DMS79 (cell line): Measurements from ENCODE around the gene UNC79.
"Not testable (repeated sequence)": the region's sequence is repeated elsewhere in the genome, so short reads cannot be mapped to it uniquely, and the experiment has no call there.

Source experiments
- DNase-seq: peaks from one replicate; lab custom pipeline; 2025; lab: John Stamatoyannopoulos, UW

Gene UNC79

GRCh38 chr14:93430315-93431035, at the start of gene UNC79:
Gene UNC79 (plus strand): TSS chr14:93430939. CDS start chr14:93431030, 91 bp downstream.
- DNase-seq, result peak; percentile 89

GRCh38 chr14:93381644-93382043, 49.1 kb upstream of the UNC79 start:
- no peak for DNase-seq

GRCh38 chr14:93384256-93384655, 46.5 kb upstream of the UNC79 start:
- DNase-seq, result not testable (repeated sequence)

GRCh38 chr14:93395231-93395630, 35.5 kb upstream of the UNC79 start:
- DNase-seq, result no peak

- no peak for DNase-seq
Observed at GRCh38 chr14:93396456-93396855, 34.3 kb upstream of the UNC79 start.

- DNase-seq, result no peak
Observed at GRCh38 chr14:93398491-93398890, 32.2 kb upstream of the UNC79 start.

- no peak for DNase-seq
Observed at GRCh38 chr14:93402951-93403350, 27.8 kb upstream of the UNC79 start.

- DNase-seq, result no peak
Observed at GRCh38 chr14:93410021-93410420, 20.7 kb upstream of the UNC79 start.

- no peak for DNase-seq
Observed at GRCh38 chr14:93410893-93411292, 19.8 kb upstream of the UNC79 start.

- not testable (repeated sequence) for DNase-seq
Observed at GRCh38 chr14:93425136-93425535, 5.6 kb upstream of the UNC79 start.

GRCh38 chr14:93426750-93427149, 4.0 kb upstream of the UNC79 start:
- no peak for DNase-seq

GRCh38 chr14:93431036-93431670, 414 bp downstream of the UNC79 start:
- peak; percentile 79 for DNase-seq

GRCh38 chr14:93454224-93454623, 23.5 kb downstream of the UNC79 start:
- DNase-seq, result no peak

GRCh38 chr14:93456356-93456755, 25.6 kb downstream of the UNC79 start:
- no peak for DNase-seq

GRCh38 chr14:93458234-93458633, 27.5 kb downstream of the UNC79 start:
- DNase-seq, result no peak

GRCh38 chr14:93462479-93462878, 31.7 kb downstream of the UNC79 start:
- no peak for DNase-seq

GRCh38 chr14:93464271-93464670, 33.5 kb downstream of the UNC79 start:
- DNase-seq, result no peak

GRCh38 chr14:93475471-93475870, 44.7 kb downstream of the UNC79 start:
- no peak for DNase-seq

- DNase-seq, result no peak
Observed at GRCh38 chr14:93476305-93476704, 45.6 kb downstream of the UNC79 start.

- DNase-seq, result not testable (repeated sequence)
Observed at GRCh38 chr14:93479074-93479473, 48.3 kb downstream of the UNC79 start.

- DNase-seq, result no peak
Observed at GRCh38 chr14:93480867-93481266, 50.1 kb downstream of the UNC79 start.

GRCh38 chr14:93481758-93482157, 51.0 kb downstream of the UNC79 start:
- no peak for DNase-seq

- no peak for DNase-seq
Observed at GRCh38 chr14:93490001-93490400, 59.3 kb downstream of the UNC79 start.

- no peak for DNase-seq
Observed at GRCh38 chr14:93493054-93493453, 62.3 kb downstream of the UNC79 start.
